ENCODE data around the gene GPR17.

GPR17 gene

DNA sequence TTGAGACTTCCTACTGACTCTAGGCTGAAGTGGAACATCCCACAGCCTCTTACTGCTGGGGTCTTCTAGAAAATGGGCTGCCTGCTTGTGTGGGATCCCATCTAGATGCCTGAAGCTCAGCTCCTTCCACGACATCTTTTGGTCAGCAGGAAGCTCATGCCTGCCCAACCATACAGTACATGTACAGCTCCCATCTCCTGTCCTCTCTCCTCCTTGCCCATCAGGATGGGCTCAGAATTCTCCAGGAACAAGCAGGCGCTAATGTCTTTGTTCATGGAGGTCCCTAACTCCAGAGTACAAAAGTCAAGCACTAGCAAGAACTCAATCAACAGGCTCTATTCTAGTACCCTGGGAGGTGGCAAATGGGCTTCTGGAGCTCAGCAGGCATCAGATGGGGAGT lies 31.7 kb upstream of the GPR17 start:
- peak; percentile 25 for DNase-seq (ENCODE audit: low spot score)

DNA sequence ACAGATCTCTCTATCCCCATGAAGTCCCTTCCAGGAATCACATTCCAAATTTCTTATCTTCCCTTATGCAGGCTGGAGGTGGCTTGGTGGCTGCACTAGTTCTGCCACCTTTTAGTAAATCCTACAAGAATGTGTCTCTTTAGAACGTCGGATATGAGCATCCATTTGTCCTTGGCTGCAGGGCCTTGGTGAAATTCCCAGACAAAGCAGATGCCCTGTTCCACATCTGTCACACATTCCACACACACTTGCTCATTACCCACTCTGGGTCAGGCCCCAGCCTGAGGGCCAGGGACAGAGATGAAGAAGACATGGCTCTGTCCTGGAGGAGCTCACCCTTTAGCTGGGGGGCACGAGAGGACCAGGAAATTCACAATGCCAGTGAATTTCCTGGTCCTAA lies 31.2 kb upstream of the GPR17 start:
- peak; percentile 46 for DNase-seq (ENCODE audit: low spot score)

DNA sequence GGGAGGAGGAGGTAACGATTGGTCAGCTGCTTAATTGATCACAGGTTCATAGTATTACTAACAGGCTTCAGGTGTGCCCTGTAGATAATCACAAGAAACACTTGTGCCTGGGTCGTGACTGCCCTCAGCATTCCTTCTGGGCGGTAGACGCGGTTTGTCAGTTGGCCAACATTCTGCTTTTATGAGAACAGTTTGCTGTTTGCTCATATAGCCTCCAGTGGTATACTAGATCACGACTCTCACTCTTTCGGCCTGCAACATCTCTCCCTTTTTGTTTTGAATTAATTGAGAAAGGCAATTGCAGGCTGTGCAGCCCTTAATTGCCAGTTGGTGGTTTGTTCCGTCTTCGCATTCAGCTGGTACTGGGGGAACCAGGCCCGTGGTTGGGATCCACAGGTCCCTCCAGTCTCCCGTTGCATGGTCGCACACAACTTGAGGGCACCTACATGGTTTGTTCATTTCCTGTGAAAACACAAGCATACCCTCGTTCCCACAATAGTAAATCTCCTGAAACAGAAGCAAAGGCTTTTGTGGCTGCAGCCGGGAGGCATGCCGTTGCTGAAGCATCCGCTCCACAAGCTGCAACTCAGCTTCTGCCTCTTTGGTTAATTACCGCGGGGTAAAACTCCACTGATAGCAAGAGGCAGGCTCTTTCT lies 30.3 kb upstream of the GPR17 start:
- peak; percentile 45 for DNase-seq (ENCODE audit: low spot score)

DNA sequence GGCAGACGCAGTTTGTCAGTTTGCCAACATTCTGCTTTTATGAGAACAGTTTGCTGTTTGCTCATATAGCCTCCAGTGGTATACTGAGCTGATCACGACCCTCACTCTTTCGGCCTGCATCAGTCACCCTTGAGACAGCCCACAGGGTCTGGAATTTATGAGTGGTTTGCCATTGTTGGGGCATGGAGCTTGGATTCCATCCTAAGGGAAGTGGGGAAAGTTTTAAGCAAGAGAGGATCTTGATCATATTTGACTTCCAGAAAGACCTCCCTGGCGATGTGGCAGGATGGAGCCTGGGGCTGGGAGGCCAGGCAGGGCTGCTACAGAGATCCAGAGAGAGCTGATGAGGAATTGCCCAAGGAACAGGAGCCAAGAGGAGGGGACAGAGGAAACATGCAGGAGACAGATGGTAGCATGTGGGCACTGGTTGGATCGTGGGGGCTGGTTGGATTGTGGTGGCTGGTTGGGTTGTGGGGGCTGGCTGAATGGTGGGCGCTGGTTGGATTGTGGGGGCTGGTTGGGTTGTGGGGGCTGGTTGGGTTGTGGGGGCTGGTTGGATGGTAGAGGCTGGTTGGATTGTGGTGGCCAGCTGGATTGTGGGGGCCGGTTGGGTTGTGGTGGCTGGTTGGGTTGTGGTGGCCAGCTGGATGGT lies 27.3 kb upstream of the GPR17 start:
- peak; percentile 55 for DNase-seq (ENCODE audit: low spot score)

DNA sequence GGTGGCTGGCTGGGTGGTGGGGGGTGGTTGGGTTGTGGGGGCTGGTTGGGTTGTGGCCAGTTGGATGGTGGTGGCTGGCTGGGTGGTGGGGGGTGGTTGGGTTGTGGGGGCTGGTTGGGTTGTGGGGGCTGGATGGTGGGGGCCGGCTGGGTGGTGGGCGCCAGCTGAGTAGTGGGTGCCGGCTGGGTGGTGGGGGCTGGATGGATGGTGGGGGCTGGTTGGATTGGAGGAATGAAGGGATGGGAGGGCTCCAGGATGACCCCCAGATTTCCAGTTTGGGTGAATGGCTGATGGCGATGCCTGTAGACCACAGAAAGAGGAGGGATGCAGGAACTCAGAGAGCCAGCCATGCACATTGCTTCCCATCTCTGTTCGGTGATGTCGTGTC lies 26.8 kb upstream of the GPR17 start:
- DNase-seq (ENCODE audit: low spot score): no peak

DNA sequence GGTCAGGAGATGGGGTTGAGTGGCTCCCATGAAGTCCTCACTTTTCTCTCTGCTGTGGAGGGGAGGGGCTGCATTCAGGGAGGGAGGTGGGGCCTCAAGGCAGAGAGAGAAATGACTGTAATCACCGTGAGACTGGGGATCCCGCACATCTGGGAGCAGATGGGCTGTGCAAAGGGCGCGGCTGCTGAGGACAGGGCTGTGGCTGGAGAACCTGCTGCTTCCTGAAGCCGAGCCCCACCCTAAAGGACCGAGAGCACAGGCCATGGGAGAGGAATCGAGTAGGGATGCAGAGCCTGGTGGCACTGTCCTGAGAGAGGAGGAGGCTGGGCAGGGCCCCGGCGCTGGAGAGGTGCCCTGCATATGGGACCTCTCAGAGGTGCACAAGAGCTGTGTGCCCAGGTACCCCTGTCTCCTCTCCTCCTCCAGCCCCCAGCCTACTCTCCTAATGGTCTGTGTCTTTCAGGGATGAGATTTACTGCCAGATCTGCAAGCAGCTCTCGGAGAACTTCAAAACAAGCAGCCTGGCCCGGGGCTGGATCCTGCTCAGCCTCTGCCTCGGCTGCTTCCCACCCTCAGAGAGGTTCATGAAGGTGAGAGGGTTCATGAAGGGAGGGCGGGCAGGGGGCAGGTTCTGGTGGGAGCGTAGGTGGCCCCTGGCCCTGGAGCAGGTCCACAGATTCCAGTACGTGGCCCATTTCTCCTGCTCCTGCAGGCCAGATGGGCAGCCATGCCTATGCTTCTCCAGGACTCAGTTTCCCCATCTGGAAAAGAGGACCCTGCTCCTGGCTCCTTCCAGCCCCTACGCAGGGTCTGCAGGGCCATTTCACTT lies 25.9 kb upstream of the GPR17 start:
- DNase-seq (ENCODE audit: low spot score): no peak

DNA sequence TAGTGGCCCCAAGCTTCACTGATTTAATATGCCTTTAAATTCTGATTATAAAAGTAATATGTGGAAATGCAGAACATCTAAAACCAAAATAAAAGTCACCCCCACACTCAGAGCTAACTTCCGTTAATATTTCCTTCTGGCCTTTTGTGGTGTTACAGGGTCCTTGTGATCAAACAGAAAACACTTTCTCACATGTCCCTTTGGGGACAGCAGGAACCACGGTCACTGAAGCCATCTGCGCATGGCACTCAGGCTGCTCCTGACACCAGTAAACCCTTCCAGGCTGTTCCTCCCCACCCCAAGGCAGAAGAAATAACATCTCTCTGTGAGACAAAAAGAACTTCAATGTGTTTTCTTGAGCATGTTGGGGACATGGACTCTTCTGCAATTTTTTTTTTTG lies 25.1 kb upstream of the GPR17 start:
- peak; percentile 11 for DNase-seq (ENCODE audit: low spot score)

DNA sequence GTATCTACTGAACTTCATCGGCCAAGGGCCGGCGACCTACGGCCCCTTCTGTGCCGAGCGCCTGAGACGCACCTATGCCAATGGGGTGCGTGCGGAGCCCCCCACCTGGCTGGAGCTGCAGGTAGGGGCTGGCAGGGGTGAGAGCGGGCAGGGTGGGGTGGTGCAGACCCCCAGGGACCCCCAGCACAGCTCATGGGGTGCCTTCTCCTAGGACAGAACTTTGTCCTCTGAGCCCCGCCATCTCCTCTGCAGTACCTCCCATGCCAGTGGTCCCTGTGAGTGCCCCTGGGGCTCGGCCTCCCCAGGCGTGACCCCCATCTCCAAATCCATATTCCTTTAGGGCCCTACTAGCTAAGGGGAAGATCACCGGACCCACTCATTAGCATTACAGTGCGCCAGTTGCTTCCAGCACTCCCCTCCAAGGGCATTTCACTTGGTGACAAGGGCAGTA lies 23.9 kb upstream of the GPR17 start:
- DNase-seq (ENCODE audit: low spot score): peak; percentile 17

DNA sequence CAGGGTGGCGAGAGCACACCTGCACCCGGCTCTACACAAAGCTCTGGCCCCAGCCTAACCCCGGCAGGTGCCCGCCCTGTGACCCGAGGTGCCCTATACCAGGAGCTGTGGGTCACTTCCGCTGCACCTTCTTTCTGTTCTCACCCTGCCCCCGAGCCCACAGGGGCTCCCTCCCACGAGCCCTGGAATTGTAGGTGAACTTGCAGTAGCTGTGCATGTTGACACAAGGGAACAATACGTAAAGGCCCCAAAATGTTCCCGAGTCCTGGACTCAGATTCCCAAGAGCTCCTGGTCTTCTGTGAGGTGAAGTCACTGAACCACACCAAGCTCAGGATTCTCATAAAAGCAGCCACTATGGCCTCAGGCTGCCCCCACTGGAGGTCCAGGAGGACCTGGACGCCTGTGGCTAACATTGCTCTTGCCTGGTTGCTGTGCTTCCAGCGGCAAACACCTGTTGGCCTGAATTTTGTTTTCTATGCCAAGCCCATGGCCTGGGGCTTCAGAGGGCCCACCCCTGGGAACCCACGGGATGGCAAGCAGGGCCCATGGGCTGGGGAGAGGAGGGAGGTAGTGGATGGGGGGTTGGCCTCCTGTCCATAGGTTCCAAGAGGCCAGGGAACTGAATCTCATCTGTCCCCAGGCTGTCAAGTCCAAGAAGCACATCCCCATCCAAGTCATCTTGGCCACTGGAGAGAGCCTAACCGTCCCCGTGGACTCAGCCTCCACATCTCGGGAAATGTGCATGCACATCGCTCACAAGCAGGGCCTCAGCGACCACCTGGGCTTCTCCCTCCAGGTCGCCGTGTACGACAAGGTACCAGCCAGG lies 23.2 kb upstream of the GPR17 start:
- no peak for DNase-seq (ENCODE audit: low spot score)

DNA sequence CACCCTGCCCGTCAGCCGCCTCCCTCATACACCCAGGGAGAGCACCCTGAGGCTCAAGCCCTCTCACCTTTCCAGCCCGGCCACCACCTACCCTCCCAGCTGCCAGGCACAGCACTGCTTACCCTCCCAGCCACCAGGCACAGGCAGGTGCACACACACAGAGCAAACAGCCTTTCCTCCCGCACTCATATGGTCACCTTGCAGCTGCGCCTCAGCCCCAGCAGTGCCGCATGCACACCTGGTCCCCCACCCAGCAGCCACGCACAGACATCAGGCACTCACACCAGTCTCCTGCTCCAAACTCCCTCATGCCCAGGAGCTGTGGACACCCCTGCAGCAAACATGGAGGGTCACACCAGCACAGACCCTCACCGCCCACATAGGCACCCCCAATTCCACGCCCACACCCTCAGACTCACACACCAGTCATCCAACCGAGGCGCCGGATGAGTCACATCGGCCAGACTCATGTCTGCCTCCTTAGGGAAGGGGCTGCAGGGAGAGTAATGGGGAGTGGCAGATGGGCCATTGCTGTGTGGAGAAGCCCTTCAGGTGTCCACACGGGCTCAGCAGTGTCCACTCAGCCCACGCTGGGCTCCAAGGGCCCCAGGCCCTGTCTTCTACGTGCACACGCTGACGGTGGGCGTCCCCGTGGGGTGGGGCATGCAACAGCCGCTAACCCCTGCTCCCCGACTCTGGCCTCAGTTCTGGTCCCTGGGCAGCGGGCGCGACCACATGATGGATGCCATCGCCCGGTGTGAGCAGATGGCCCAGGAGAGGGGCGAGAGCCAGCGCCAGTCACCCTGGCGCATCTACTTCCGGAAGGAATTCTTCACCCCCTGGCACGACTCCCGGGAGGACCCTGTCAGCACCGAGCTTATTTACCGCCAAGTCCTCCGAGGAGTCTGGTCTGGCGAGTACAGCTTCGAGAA lies 22.3 kb upstream of the GPR17 start:
- peak; percentile 60 for DNase-seq (ENCODE audit: low spot score)

DNA sequence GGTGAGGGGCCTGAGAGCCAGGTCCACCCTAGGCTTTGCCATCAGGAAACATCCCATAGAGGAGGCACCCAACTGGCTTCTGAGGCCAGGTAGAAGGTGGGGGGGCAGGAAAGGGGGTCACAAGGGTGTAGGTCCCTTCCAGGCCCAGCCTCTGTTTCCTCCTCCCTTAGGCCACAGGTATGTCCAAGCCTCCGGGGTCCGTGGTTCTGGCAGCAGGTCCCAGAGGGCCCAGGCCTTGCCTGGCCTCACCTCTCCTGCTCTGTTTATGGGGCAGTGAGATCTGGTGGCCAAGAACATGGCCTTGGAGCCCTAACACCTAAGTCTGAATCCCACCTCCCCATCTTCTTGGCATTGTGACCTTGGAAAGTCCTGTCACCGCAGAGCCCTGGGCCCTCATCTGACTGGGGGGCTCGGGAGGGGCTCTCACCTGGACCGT lies 21.6 kb upstream of the GPR17 start:
- peak; percentile 50 for DNase-seq (ENCODE audit: low spot score)

DNA sequence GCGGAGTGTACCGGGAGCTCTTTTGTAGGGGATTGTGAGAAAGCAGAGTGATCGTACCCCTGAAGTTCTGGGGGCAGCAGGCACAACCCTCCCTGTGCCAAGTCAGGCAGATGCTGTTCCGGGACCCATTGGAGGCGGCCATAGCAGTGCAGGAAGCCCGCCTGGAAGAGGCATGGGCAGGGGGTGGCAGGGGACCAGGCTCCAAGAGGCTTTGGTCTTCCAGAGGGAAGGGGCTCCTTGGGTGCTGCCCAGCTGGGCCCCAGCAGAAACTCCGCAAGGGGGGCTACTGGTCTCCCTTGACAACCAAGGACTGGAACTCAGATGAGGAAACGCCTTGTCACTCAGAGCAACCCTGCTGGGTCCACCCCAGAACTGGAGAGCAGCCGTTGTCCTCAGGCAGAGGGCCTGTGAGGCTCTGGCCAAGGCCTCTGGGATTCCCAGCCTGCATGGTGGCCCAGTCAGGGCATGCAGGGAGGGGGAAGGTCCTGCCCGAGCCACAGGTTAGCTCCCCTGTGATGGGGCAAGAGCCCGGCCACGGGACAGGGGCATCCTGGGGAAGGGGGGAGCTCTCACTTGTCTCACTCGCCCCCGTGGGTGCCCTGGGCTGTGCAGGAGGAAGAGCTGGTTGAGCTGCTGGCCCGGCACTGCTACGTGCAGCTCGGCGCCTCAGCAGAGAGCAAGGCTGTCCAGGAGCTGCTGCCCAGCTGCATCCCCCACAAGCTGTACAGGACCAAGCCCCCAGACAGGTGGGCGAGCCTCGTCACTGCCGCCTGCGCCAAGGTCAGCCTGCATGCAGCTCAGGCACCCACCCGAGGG lies 21.0 kb upstream of the GPR17 start:
- no peak for DNase-seq (ENCODE audit: low spot score)

DNA sequence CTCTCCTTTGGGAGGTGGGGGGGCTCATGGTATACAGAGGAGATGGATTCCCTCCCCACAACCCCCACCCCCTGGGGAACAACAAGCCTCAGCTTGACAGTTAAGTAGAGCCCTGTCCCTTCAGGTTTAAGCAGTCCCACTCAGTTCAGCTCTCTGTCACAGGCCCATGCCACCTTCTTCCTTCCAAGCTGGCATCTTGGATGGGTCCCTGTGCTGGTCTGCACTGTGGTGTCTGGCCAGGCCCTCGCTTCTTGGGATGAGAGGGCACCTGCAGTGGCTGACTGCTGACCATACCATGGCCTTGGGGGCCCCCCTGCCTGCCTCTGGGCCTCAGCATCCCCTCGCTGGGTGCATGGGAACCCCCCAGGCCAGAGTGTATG lies 20.4 kb upstream of the GPR17 start:
- DNase-seq (ENCODE audit: low spot score): no peak

DNA sequence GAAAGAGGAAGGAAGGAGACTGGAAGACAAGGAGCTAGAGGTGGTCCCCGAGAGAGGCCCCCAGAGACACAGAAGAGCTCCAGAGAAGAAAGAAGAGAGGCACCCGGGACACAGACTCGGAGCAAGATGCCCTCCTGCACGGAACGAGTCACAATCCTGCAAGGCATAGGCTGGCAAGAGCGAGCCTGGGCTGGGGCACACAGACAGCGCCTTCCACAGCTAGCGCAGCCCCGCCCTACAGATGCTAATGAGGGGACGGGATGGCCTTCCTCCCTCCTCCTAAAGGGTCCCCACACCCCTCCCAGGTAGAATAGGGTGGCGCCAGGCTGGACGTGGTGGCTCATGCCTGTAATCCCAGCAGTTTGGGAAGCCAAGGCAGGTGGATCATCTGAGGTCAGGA lies 19.8 kb upstream of the GPR17 start:
- DNase-seq (ENCODE audit: low spot score): no peak

DNA sequence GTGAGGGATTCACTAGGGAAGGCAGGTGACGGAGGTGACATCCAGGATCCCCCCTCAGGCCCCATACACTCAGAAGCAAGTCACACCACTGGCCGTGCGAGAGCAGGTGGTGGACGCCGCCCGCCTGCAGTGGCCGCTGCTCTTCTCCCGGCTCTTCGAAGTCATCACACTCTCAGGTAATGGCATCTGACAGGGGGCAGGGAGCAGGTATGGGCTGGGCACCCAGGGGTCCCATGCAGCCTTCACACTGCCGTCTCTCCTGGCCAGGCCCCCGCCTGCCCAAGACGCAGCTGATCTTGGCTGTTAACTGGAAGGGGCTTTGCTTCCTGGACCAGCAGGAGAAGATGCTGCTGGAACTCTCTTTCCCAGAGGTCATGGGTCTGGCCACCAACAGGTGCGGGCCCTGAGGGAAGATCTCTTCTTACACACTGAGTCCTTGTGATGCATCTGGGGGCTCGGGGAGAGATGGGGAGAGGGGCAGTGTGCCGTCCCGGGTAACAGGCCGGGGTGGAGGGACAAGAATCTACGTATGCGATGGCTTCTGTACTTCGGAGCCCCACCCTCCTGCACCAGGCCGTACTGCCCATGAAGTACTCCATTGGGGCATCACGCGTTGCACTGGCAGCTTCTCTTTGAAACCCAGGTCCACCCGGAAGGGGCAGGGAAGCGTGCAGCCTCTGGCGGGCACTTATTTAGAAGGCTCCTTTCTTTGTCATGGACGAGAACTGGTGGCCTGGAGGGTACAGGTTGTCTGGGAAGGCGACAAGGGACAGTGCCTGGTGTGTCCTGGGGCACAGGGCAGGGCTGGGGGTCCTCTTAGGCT lies 18.8 kb upstream of the GPR17 start:
- DNase-seq (ENCODE audit: low spot score): no peak

DNA sequence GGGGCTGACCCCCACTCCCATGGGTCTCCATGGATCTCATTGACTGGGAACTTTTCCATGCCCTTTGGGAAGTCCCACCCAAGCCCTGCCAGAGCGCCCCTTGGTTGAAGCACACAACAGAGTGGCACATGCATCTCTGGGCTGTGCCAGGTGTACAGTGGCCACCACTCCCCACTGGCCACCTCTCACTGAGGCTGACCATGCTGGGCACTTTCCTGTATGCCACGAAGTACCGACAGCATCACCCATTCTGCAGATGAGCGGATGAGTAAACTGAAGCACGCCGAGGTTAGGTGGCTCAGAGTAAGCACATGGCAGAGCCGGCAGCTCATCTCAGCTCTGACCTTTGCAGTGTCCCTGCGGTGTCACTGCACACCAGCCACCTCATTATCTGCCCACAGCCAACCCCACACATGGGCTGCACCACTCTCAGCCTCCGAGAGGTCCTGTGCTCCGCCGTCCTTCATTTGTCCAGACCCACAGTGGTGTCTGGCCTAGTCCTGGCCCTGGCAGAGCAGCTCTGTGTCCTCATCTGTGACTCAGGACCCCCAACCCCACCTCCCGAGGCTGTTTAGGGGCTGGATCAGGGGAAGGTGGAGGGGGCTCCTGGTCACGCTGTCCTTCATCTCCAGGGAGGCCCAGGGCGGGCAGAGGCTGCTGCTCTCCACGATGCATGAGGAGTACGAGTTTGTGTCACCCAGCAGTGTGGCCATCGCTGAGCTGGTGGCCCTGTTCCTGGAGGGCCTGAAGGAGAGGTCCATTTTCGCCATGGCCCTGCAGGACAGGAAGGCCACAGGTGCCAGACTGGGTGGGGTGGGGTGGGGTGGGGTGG lies 18.0 kb upstream of the GPR17 start:
- DNase-seq (ENCODE audit: low spot score): no peak

DNA sequence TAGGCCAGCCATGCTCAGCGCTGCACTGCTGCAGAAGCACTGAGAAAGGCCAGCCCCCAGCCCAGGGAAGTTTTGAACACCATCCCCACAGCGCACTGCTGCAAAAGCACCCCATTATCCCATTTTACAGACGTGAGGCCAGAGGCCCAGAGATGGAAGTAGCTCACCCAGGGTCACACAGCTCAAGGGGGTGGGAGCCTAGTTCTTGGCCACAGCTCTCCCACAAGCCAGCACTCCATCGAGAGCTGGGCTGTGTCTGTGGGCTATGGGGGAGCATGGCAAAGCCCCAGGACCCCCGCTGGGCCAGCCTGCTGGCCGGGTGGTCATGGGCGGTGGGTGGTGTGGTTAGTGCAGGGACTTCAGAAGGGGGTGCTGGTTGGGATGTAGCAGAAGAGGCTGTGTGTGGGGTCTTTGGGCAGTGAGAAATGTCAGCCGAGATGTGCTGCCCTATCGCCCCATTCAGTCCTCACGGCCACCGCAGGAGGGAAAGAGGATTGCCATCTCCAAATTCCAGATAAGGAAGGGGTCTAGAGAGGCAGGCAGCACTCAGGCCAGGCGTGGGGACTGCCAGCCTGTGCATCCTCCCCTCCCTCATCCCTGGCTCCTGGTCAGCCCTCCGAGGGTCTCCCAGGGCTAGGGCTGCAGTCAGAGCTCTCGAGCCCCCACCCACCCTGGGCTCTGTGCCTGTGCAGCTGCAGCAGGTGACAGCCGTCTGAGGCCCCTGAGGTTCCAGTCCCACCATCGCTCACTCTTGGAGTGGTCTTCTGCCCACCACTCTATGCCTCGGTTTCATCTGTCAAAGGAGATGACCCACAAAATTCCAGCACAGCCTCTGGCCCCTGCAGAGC lies 17.0 kb upstream of the GPR17 start:
- no peak for DNase-seq (ENCODE audit: low spot score)

All from left forelimb (tissue), 1 donor.